SH-SY5Y (cell line): Measurements from ENCODE around the gene ALKBH8.

Source experiments
- GATA2 ChIP-seq: IDR thresholded peaks from 2 replicates; pipeline ENCODE4 v1.6.1; 2011; ENCODE audit warnings: mild to moderate bottlenecking, low read depth, low read length
- GATA3 ChIP-seq: IDR thresholded peaks from 2 replicates; pipeline ENCODE4 v1.6.1; 2011; ENCODE audit warnings: low read depth, mild to moderate bottlenecking, low read length, moderate library complexity

DNA sequence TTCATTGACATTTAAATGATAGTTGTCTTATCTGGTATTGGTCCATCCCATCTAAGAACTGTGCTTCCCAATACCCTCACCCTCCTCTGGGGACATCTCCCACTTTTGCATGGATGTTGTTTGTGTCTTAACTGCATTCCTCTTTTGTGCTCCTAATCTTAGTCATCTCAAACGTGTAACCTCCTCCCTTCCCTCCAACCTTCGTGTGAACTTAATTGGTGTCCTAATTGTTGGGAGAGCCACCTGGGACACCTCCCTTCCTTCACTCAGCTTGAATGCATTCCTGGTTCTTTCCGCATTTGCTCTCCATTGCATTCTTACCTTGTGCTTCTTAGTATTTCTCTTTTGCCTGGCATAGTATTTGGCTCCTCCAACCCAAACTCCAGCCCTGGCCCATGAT is 15.6 kb upstream of the ALKBH8 start:
- no peak for TF ChIP-seq GATA3
- TF ChIP-seq GATA2: no peak
